ENCODE data around the gene BLOC1S3. TPM values are rescaled to one million over a fixed set of nuclear protein-coding genes. Genes with fewer than 3 reads are reported as not detected.

The BLOC1S3 gene
- total RNA-seq, 1 experiment from 2014 or later = 11.5 TPM

GRCh38 chr19:45180936-45181335 is 2.4 kb downstream of the BLOC1S3 start:
- no peak overlapping the region for H2AFZ ChIP-seq
- H3K9me2 ChIP-seq (ENCODE audit: insufficient read depth) = no peaks in the 10 kb centered on the region
- peaks cover 41% of the 10 kb centered on the region; the same call in 1 of the 2 replicates for H3F3A ChIP-seq (ENCODE audit: insufficient read depth, low read depth)
- H3K79me2 ChIP-seq (ENCODE audit: low read depth) = peaks cover 48% of the 10 kb centered on the region
- no peak for DNase-seq
- H4K20me1 ChIP-seq (ENCODE audit: insufficient read depth) = peaks cover 4% of the 10 kb centered on the region; the same call in 1 of the 2 replicates
- intact Hi-C loops (cut with micrococcal nuclease; ENCODE audit: unreplicated experiment) = no loop called here
- no TSS peak for BruUV-seq (replicated peaks)
- no peak overlapping the region for H3K4me3 ChIP-seq
- TF ChIP-seq CTCF (conservative IDR thresholded peaks at IDR 0.05) (no peak), EZH2 (IDR thresholded peaks at IDR 0.05; ENCODE audit: low read depth) (no peak)
- H3K9me3 ChIP-seq (ENCODE audit: insufficient read depth, low read depth) = no peaks in the 10 kb centered on the region
- no peaks in the 10 kb centered on the region for H3K27me3 ChIP-seq (ENCODE audit: insufficient read depth, low read depth)
- no peaks in the 10 kb centered on the region for H3K36me3 ChIP-seq (ENCODE audit: low read depth)
- H3K4me1 ChIP-seq (replicated peaks; ENCODE audit: insufficient read depth) = peaks cover 39% of the 10 kb centered on the region
- H3K4me2 ChIP-seq = peak overlapping the region; percentile 98
- ChIA-PET CTCF (no interaction called here), POLR2A (ENCODE audit: unreplicated experiment) (no interaction called here)
- H3K27ac ChIP-seq = no peak overlapping the region

GRCh38 chr19:45182758-45183157 is 4.2 kb downstream of the BLOC1S3 start:
- Histone ChIP-seq H3K36me3 (ENCODE audit: low read depth) (no peaks in the 10 kb centered on the region), H3K27ac (no peak overlapping the region), H3F3A (ENCODE audit: insufficient read depth, low read depth) (peaks cover 40% of the 10 kb centered on the region; the same call in 1 of the 2 replicates), H3K27me3 (ENCODE audit: insufficient read depth, low read depth) (no peaks in the 10 kb centered on the region), H3K79me2 (ENCODE audit: low read depth) (peaks cover 35% of the 10 kb centered on the region), H3K4me3 (no peak overlapping the region), H3K4me1 (replicated peaks; ENCODE audit: insufficient read depth) (peaks cover 28% of the 10 kb centered on the region), H3K9me2 (ENCODE audit: insufficient read depth) (no peaks in the 10 kb centered on the region), H3K9me3 (ENCODE audit: insufficient read depth, low read depth) (no peaks in the 10 kb centered on the region), H3K4me2 (peak overlapping the region; percentile 46; the same call in 1 of the 2 replicates), H2AFZ (no peak overlapping the region), H4K20me1 (ENCODE audit: insufficient read depth) (peaks cover 4% of the 10 kb centered on the region; the same call in 1 of the 2 replicates)
- POLR2A ChIA-PET (ENCODE audit: unreplicated experiment) = no interaction called here
- CTCF ChIA-PET = interaction anchor here (0.6 kb wide), 1 partner anchor 119 kb away, joined by 7 read pairs; no protein-coding TSS in a partner anchor
- intact Hi-C loops (cut with micrococcal nuclease; ENCODE audit: unreplicated experiment) = no loop called here
- no TSS peak for BruUV-seq (replicated peaks)
- TF ChIP-seq CTCF (conservative IDR thresholded peaks at IDR 0.05) (no peak), EZH2 (IDR thresholded peaks at IDR 0.05; ENCODE audit: low read depth) (no peak)
- DNase-seq = peak in 1 of 2 experiments; percentile 53

GRCh38 chr19:45184115-45184514 is 5.5 kb downstream of the BLOC1S3 start:
- no peak overlapping the region for H3K4me3 ChIP-seq
- ChIA-PET POLR2A (ENCODE audit: unreplicated experiment) (no interaction called here), CTCF (interaction anchor here (0.7 kb wide), 1 partner anchor 457 kb away, joined by 9 read pairs; no protein-coding TSS in a partner anchor)
- intact Hi-C loops (cut with micrococcal nuclease; ENCODE audit: unreplicated experiment) = no loop called here
- no peak overlapping the region for H2AFZ ChIP-seq
- no peaks in the 10 kb centered on the region for H3K27me3 ChIP-seq (ENCODE audit: insufficient read depth, low read depth)
- H3K36me3 ChIP-seq (ENCODE audit: low read depth) = no peaks in the 10 kb centered on the region
- BruUV-seq (replicated peaks) = no TSS peak
- H3F3A ChIP-seq (ENCODE audit: insufficient read depth, low read depth) = peaks cover 37% of the 10 kb centered on the region; the same call in 1 of the 2 replicates
- no peaks in the 10 kb centered on the region for H3K9me3 ChIP-seq (ENCODE audit: insufficient read depth, low read depth)
- no peak overlapping the region for H3K4me2 ChIP-seq
- H3K4me1 ChIP-seq (replicated peaks; ENCODE audit: insufficient read depth) = peaks cover 28% of the 10 kb centered on the region
- H4K20me1 ChIP-seq (ENCODE audit: insufficient read depth) = peaks cover 4% of the 10 kb centered on the region; the same call in 1 of the 2 replicates
- no peak for TF ChIP-seq EZH2 (IDR thresholded peaks at IDR 0.05; ENCODE audit: low read depth)
- no peak for TF ChIP-seq CTCF (conservative IDR thresholded peaks at IDR 0.05)
- H3K79me2 ChIP-seq (ENCODE audit: low read depth) = peaks cover 33% of the 10 kb centered on the region
- H3K27ac ChIP-seq = no peak overlapping the region
- no peak for DNase-seq
- H3K9me2 ChIP-seq (ENCODE audit: insufficient read depth) = no peaks in the 10 kb centered on the region
